Chondrocyte (in vitro differentiated cells): ENCODE results near the gene TXLNA. TPM values are rescaled to one million over a fixed set of nuclear protein-coding genes. Genes with fewer than 3 reads are reported as not detected.
"Not testable (repeated sequence)": the region's sequence is repeated elsewhere in the genome, so short reads cannot be mapped to it uniquely, and the experiment has no call there.

Source experiments
- DNase-seq: peaks from one replicate; pipeline ENCODE4 v3.0.0; 2021; ENCODE audit warnings: mixed read lengths, low spot score
- H3K27ac Mint-ChIP-seq: one replicate; pipeline ENCODE4 v1.8.0; 2021; ENCODE audit warnings: mild to moderate bottlenecking, moderate library complexity, mixed read lengths; ENCODE audit not compliant: unreplicated experiment
- H3K27me3 Mint-ChIP-seq: 2 replicates; pipeline ENCODE4 v1.8.0; 2021; ENCODE audit warnings: low read depth, mixed read lengths
- H3K36me3 Mint-ChIP-seq: 2 replicates; pipeline ENCODE4 v1.8.0; 2021; ENCODE audit warnings: low read depth, mixed read lengths
- H3K4me1 Mint-ChIP-seq: 2 replicates; pipeline ENCODE4 v1.8.0; 2021; ENCODE audit warnings: low read depth, mild to moderate bottlenecking, mixed read lengths
- H3K4me3 Mint-ChIP-seq: one replicate; pipeline ENCODE4 v1.8.0; 2021; ENCODE audit warnings: mild to moderate bottlenecking, moderate library complexity, mixed read lengths; ENCODE audit not compliant: unreplicated experiment
- H3K9me3 Mint-ChIP-seq: 2 replicates; pipeline ENCODE4 v1.8.0; 2021; ENCODE audit warnings: low read depth, mixed read lengths
- long read RNA-seq: library from polyadenylated mRNA; stranded (forward); transcript quantifications from one replicate; pipeline ENCODE4 v2.0.0, GENCODE V29; 2021
- total RNA-seq: library from RNA; stranded (reverse); gene quantifications from 3 replicates; pipeline ENCODE4 v1.2.1, GENCODE V29; 2021
- TF ChIP-seq, protein P1 (sequence below): fragments of 200-600 bp; sonication (generic); IDR thresholded peaks from 2 replicates; pipeline ENCODE4 v1.5.0; 2021; ENCODE audit warnings: antibody characterized with exemption, mild to moderate bottlenecking, moderate library complexity

TXLNA gene
- 78.3 to 86.7 TPM (median 84.3 TPM) in 3 replicates for total RNA-seq
- long read RNA-seq, full-length matches to known transcripts = 56 of 95 reads
- long read RNA-seq, partial matches to known transcripts = 5 of 95 reads
- long read RNA-seq, other reads (novel, unspliced or antisense) = 34 of 95 reads

DNA sequence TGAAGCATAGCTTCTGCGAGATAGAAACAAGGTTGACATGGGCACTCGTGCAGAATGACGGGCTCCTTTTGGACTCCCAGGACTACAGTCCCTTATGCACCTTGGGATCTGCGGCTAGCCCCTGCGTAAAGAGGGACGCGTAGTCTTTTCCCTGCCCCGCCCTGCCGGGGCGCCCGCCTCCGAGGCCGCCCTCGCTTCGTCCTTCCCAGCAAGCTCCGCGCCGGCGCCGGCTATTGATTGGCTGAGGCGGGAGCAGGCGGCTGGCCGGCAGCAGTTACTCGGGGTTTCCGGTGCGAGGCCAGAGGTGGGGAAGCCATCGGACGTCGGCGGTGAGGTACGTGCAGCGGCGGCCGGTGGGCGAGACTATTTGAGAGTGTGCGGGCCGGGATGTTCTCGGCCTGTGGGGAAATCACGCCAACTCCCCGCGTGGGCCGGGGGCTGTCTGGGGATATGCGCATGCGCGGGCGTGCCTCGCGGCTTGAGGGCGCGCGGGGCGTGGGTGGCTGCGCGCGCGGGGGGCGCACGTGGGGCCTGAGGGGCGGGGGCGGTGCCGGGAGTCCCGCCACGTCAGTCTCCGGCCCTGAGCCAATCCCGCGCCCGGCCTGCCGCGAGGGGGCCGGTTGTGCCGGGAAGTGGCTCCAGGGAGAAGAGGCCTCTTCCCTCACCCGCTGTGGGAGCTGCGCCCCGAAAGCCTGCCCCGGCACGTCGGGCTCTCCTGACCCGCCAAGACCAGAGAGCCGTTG lies at the start of gene TXLNA:
TSS of gene TXLNA (plus strand) at position 233 of the 743 bp plus-strand sequence. CDS start 671 bp downstream, outside the sequence.
- DNase-seq = peak; percentile 98
- peaks cover 21% of the 10 kb centered on the region for H3K36me3 Mint-ChIP-seq
- H3K9me3 Mint-ChIP-seq = no peaks in the 10 kb centered on the region
- peak within 1 kb of the TSS; percentile 99 for H3K27ac Mint-ChIP-seq
- TF ChIP-seq, protein P1, sequence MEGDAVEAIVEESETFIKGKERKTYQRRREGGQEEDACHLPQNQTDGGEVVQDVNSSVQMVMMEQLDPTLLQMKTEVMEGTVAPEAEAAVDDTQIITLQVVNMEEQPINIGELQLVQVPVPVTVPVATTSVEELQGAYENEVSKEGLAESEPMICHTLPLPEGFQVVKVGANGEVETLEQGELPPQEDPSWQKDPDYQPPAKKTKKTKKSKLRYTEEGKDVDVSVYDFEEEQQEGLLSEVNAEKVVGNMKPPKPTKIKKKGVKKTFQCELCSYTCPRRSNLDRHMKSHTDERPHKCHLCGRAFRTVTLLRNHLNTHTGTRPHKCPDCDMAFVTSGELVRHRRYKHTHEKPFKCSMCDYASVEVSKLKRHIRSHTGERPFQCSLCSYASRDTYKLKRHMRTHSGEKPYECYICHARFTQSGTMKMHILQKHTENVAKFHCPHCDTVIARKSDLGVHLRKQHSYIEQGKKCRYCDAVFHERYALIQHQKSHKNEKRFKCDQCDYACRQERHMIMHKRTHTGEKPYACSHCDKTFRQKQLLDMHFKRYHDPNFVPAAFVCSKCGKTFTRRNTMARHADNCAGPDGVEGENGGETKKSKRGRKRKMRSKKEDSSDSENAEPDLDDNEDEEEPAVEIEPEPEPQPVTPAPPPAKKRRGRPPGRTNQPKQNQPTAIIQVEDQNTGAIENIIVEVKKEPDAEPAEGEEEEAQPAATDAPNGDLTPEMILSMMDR = no peak
- H3K4me1 Mint-ChIP-seq = peaks cover 41% of the 10 kb centered on the region
- peak within 1 kb of the TSS; percentile 95 for H3K4me3 Mint-ChIP-seq
- no peaks in the 10 kb centered on the region for H3K27me3 Mint-ChIP-seq

DNA sequence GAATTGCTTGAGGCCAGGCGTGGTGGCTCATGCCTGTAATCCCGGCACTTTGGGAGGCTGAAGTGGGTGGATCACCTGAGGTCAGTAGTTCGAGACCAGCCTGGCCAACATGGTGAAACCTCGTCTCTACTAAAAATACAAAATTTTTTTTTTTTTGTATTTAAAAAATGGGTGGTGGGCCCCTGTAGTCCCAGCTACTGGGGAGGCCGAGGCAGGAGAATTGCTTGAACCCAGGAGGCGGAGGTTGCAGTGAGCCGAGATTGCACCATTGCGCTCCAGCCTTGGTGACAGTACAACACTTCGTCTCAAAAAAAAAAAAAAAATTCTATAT lies 45.6 kb upstream of the TXLNA start:
- H3K4me3 Mint-ChIP-seq, H3K27me3 Mint-ChIP-seq, H3K36me3 Mint-ChIP-seq, DNase-seq, H3K9me3 Mint-ChIP-seq: not testable (repeated sequence)
- Mint-ChIP-seq H3K4me1 (peaks cover 24% of the 10 kb centered on the region), H3K27ac (peak overlapping the region; percentile 92)

DNA sequence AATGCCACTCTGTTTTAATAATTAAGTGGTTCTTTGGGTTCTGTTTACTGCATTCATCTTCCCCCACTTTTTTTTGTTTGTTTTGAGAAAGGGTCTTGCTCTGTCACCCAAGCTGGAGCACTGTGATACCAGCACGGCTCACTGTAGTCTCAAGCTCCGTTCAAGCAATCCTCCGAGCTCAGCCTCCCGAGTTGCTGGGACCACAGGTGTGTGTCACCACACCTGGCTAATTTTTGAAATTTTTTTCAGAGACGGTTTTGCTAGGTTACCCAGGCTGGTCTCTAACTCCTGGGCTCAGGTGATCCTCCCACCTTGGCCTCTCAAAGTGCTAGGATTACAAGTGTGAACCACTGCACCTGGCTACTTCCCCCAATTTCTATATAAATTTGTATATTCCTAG lies 42.4 kb upstream of the TXLNA start:
- Mint-ChIP-seq H3K27ac (no peak overlapping the region), H3K4me1 (peaks cover 33% of the 10 kb centered on the region), H3K27me3 (no peaks in the 10 kb centered on the region), H3K36me3 (peaks cover 1% of the 10 kb centered on the region), H3K4me3 (no peak overlapping the region), H3K9me3 (no peaks in the 10 kb centered on the region)
- TF ChIP-seq, protein P1 = no peak
- no peak for DNase-seq

DNA sequence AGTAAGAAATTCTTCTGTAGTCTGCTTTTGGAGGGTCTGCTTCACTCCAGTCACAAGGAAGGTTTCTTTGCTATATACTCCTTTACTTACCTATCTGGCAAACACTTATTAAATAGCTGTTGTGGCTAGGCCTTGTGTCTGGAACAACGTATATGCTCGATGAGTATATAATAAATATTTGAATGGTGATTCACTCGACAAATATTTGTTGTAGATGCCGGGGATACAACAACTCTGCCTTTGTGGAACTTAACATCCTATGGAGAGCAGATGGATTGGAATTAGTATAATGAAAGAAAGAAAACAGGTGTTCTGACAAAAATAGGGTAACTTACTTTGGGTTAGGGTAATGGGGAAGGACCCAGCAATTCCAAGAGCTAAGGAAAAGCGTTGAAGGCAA lies 40.5 kb upstream of the TXLNA start:
- Mint-ChIP-seq H3K9me3 (no peaks in the 10 kb centered on the region), H3K4me3 (no peak overlapping the region), H3K4me1 (peaks cover 40% of the 10 kb centered on the region), H3K27ac (peak overlapping the region; percentile 79), H3K36me3 (peaks cover 1% of the 10 kb centered on the region), H3K27me3 (no peaks in the 10 kb centered on the region)
- TF ChIP-seq, protein P1 = no peak
- no peak for DNase-seq

DNA sequence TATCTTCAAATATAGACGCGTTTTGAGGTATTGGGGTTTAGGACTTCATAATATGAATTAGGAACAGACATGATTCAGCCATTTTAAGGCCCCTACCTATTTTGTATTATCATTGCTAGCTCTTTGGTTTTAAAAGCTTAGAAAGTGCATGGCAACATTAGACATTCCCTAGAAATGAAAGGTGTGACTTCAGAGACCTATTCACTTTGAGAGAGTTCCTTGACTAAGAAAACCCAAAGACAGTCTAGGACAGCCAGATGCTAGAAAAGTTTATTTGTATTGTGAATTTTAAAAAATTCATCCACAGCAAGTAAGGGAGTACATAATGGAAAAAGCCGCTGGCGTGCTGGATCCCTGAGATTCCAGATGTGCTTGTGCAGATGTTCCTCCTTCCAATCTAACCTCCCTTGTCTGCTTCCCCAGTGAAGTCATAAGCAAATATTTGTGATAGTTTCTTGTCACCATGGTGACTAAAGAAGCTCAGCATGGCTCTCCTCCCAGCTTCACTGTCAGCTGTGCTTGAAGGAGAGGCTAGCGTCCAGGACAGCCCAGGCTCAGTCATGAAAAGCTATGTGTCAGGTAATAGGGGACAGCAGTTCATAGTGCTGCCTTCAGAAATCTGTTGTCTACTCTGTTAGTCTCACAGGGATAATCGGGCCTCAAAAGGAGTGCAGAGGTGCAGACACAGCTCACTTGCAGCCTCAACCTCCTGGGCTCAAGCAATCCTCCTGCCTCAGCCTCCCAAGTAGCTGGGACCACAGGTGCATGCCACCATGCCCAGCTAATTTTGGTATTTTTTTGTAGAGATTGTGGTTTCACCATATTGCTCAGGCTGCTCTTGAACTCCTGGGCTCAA lies 36.8 kb upstream of the TXLNA start:
- Mint-ChIP-seq H3K27ac (peak overlapping the region; percentile 78), H3K4me1 (peaks cover 40% of the 10 kb centered on the region)

DNA sequence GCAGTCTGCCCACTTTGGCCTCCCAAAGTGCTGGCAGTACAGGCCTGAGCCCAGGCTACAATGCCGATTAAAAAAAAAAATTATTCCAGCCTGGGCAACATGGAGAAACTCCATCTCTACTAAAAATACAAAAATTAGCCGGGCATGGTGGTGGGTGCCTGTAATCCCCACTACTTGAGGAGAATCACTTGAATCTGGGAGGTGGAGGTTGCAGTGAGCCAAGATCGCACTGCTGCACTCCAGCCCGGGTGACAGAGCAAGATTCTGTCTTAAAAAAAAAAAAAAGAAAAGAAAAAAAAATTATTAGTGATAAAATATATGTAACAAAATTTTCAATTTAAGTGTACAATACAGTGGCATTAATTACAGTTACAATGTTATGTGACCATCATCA lies 36.2 kb upstream of the TXLNA start:
- H3K36me3 Mint-ChIP-seq, H3K9me3 Mint-ChIP-seq, H3K4me3 Mint-ChIP-seq, H3K27me3 Mint-ChIP-seq, DNase-seq: not testable (repeated sequence)
- Mint-ChIP-seq H3K27ac (peak overlapping the region; percentile 78), H3K4me1 (peaks cover 37% of the 10 kb centered on the region)

More for the DNA sequence above, 36.8 kb upstream of the TXLNA start:
- Mint-ChIP-seq H3K9me3 (no peaks in the 10 kb centered on the region), H3K36me3 (no peaks in the 10 kb centered on the region), H3K4me3 (no peak overlapping the region), H3K27me3 (no peaks in the 10 kb centered on the region)
- DNase-seq = no peak
- TF ChIP-seq, protein P1 = no peak
